HCT116 (cell line): ENCODE results near the gene SBSN.

Source experiments
- CTCF ChIP-seq, 3 experiments: fragments of 200-600 bp in 1 of 3; sonication (generic) in 1 of 3; IDR thresholded peaks in 2 of 3; conservative IDR thresholded peaks in 1 of 3; 2 replicates each; pipeline ENCODE4 v1.5.1; 2012 to 2017; ENCODE audit warnings: low read depth in 2 of 3, low read length in 2 of 3, antibody characterized with exemption in 1 of 3, borderline replicate concordance in 1 of 3, control low read depth in 1 of 3, mild to moderate bottlenecking in 1 of 3, mixed read lengths in 1 of 3, mixed run types in 1 of 3, moderate library complexity in 1 of 3; ENCODE audit not compliant: insufficient read depth in 1 of 3
- EZH2 ChIP-seq: fragments of 200-600 bp; sonication (generic); IDR thresholded peaks from 2 replicates; pipeline ENCODE4 v1.6.1; 2017; ENCODE audit warnings: antibody characterized with exemption, mixed run types
- EZH2phosphoT487 ChIP-seq: fragments of 200-600 bp; IDR thresholded peaks from 2 replicates; pipeline ENCODE4 v1.6.1; 2018; ENCODE audit warnings: antibody characterized with exemption, borderline replicate concordance
- POLR2A ChIP-seq: IDR thresholded peaks from 2 replicates; pipeline ENCODE4 v1.7.0; 2011; ENCODE audit warnings: borderline replicate concordance; ENCODE audit not compliant: insufficient read depth, insufficient read length; ENCODE audit errors: extremely low read depth

- TF ChIP-seq CTCF (IDR thresholded peaks at IDR 0.05 in 2 of 3, conservative IDR thresholded peaks at IDR 0.05 in 1 of 3; ENCODE audit: borderline replicate concordance in 1 of 3, insufficient read depth in 1 of 3, low read depth in 2 of 3, low read length in 2 of 3) (no peak), EZH2 (no peak), POLR2A (no peak), EZH2phosphoT487 (no peak)
These were observed 12.3 kb upstream of the SBSN start for GRCh38 chr19:35540356-35540927.
